A549 treated with ZK216348 at 1 μM for 4 hours (cell line): Measurements from ENCODE around the gene TGM1. TPM values are rescaled to one million over a fixed set of nuclear protein-coding genes. Genes with fewer than 3 reads are reported as not detected.

ENCODE experiments used
- total RNA-seq: library from RNA; stranded (reverse); fragments of 200-300 nt; extraction: Qiagen RNA extraction; gene quantifications from 5 replicates; pipeline ENCODE4 v1.2.3, GENCODE V29; 2022; ENCODE audit warnings: low read depth

The TGM1 gene
- total RNA-seq: 0.72 to 1.3 TPM (median 0.74 TPM) in 5 replicates

DNA sequence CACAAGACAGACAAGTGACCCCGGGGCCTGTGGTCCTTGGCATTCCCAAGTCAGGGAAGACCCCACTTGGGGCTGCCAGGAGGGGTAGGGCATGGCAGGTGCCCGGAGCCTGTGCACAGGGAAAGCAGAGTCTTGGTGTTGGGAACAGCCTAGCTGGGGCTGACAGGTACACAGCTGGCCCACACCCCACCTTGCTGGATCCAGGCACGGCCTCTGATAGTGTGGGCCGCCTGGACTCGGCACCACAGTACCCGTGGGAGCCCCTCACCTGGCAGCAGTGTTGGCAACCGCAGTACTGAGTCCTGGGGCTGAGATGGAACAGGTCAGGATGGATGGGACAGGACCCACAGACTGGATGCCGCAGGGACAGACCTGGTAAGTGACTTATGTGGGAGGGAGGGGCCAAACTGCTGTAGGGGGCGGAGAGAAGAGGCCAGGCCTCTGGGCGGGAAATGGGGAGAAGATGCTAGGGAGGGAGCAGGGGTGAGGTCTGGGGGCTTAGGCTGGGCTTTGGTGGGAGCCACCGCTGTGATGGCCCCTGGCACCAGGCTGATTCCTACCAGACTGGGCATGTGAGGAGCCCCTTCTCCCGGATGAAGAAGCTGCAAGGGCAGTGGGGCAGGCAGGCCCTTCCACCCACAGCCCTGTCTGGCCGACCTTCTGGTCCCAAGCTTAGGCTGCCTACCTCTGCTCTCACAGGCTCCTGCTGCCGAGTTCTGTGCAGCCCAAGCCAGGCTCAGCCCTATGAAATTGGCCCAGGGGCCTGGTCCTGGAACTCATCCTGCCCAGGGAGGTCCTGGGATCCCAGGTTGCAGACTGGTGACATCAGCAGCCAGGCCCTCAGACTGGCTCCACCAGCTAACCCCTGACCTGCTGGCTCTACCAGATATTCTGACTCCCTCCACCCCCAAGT is at the start of gene TGM1:
TGM1 (minus strand) TSS at position 357 of the 913 bp plus-strand sequence. CDS start 825 bp downstream, outside the sequence.

DNA sequence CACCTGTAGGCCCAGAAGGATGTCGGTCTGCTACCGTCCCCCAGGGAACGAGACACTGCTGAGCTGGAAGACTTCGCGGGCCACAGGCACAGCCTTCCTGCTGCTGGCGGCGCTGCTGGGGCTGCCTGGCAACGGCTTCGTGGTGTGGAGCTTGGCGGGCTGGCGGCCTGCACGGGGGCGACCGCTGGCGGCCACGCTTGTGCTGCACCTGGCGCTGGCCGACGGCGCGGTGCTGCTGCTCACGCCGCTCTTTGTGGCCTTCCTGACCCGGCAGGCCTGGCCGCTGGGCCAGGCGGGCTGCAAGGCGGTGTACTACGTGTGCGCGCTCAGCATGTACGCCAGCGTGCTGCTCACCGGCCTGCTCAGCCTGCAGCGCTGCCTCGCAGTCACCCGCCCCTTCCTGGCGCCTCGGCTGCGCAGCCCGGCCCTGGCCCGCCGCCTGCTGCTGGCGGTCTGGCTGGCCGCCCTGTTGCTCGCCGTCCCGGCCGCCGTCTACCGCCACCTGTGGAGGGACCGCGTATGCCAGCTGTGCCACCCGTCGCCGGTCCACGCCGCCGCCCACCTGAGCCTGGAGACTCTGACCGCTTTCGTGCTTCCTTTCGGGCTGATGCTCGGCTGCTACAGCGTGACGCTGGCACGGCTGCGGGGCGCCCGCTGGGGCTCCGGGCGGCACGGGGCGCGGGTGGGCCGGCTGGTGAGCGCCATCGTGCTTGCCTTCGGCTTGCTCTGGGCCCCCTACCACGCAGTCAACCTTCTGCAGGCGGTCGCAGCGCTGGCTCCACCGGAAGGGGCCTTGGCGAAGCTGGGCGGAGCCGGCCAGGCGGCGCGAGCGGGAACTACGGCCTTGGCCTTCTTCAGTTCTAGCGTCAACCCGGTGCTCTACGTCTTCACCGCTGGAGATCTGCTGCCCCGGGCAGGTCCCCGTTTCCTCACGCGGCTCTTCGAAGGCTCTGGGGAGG is 47.9 kb upstream of the TGM1 start, which contains the start of gene LTB4R:
LTB4R (plus strand) TSS at position 857 of the 959 bp plus-strand sequence. CDS start 4,150 bp downstream, outside the sequence.

DNA sequence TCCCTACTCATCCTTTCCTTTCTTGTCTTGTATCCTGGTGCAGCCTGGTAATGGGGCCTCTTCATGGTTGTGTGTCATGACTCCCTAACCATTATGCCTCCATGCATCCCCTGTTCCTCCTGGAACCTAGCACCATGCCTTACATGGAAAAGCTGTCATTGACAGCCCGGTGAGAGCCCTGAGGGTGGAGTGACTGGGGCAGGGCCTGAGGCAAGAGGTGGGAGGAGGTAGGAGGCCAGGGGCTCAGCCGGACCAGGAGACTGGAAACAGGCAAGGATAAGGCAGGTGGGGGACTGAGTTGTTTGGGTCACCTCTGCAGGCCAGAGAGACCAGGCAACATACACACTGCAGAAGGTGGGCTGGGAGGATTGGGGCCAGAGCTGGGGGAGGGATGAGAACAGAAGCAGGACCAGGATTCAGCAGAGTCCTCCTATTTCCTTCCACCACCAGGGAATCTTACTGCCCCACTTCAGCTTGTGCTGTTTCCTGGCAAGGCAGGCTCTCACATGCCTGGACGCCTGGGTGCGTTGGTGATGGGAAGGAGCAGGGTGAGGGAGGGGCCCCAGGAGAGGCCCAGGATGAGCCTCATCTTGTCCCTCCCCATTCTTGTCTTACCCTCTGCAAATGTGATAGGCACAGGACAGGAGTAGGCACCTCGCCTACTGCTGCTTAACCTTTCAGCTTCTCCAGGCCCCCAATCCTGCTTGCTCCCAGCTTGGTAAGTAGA is 46.7 kb upstream of the TGM1 start, which contains the start of gene LTB4R2:
LTB4R2 (plus strand) TSS at position 603 of the 727 bp plus-strand sequence. CDS start 525 bp downstream, outside the sequence.

DNA sequence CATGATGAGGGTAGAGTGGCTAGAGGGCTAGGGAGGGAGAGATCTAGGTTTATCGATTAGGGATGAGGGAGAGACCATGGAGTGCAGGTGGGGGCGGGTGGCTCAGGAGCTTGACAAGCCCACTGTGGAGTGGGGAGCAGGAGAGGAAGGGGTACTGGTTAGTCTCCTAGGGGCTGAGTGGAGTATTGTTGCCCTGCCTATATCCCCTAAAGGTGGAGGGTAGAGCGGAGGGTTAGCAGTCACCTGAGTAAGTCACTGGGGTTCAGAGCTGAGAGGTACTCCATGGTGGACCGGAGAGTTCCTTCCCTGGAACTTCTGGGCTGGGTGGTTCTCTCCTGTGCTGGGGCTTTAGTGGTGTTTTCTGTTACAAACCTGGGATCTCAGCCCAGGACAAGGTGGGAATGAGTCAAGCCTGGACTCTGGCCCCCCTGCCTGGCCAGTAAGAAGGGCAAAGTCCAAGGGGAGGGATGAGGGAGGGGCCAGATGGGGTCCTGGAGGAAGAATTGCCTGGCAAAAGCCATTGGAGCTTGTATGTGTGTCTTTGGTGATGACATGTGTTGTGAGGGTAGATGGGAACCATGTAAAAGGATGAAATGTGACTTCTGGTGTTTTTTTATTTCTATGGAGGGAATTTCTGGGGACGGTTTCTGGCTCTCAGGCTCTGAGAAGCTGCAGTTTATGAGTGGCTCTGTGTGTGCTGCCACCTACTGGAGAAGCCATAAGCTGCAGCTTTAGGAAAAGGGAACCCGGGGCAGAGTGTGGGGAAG is 44.8 kb upstream of the TGM1 start, which contains the start of gene CIDEB:
CIDEB (minus strand) TSS at position 403 of the 767 bp plus-strand sequence; CDS start at position 284, 119 bp downstream.

DNA sequence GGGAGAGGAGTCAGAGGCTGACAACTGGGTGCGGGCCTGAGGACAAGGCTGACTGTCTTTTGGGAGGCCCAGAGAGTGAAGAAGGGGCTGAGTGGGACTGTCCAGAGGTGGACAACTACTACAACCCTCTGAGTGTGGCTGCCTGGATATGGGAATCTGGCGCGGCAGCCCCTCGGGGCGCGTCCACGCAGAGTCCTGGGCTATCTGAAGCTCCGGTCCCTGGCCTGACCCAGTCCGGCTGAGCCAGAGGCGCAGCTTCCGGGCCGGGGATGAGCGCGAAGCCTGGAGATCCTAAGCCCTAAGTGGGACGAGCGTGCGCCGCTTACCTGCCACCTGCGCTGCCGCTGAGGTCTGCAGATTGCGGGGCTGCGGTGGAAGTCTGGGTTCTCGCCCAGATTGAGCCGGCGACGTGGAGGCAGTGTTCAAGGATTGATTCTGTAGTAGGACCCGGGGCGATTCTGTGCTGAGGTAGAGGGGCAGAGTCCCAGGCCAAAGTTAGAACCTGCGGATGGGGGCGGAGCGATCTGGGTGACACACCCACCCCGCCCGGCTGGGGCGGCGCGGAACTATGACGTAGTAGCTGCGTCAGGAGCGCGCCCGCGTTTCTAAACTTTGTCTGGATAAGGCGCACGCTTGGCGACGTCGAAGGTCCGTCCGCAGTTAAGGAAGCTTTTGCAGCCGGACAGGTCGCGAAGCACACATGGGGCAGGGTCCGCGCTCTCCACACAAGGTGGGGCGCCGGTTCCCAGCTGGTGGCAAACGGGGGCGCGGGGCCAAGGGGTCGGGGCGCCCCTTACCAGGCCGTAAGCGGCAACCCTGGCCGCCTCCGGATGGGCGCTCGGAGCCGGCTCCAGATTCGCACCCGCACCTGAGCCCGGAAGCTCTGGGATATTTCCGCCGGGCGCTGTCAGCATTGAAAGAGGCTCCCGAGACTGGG is 36.5 kb upstream of the TGM1 start, which contains the start of the genes DHRS1 and NOP9:
DHRS1 (minus strand) TSS at position 526 of the 937 bp plus-strand sequence. CDS start 674 bp downstream, outside the sequence.
NOP9 (plus strand) TSS at position 596 of the 937 bp plus-strand sequence; CDS start at position 701, 105 bp downstream.

DNA sequence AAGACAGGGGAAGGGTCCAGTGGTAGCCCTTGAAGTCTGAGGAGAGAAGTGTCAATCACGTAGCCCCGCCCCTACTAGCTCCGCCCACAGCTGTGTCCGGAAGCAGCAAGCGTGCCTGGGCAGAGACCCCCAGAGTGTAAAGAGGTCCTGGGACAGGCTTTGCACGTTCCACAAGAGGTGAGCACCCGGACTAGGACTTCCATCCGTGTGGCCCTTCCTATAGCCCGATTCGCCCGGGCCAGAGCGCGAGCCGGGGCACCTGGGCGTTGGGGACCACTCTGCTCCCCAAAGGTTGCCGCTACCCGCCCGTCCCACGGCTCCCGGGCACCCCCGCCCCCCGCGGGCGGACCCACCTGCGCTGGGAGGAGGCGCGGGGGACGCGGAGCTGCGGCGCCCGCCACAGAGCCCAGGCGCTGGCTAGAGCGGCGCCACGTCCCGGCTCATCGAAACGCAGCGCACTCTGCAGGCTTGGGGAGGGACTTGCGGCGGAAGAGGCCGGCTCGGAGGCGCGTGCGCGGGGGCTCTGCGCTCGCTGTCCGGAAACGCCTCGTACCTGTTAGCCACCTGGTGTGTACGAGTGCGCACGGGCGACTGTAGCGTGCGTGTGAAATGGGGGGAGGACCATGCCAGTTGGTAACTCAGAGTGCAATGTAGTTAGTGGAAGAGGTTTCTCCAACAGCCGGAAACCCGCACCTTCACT is 8.3 kb upstream of the TGM1 start, which contains the start of gene RABGGTA:
RABGGTA (minus strand) TSS at position 464 of the 700 bp plus-strand sequence. CDS start 482 bp downstream, outside the sequence.

DNA sequence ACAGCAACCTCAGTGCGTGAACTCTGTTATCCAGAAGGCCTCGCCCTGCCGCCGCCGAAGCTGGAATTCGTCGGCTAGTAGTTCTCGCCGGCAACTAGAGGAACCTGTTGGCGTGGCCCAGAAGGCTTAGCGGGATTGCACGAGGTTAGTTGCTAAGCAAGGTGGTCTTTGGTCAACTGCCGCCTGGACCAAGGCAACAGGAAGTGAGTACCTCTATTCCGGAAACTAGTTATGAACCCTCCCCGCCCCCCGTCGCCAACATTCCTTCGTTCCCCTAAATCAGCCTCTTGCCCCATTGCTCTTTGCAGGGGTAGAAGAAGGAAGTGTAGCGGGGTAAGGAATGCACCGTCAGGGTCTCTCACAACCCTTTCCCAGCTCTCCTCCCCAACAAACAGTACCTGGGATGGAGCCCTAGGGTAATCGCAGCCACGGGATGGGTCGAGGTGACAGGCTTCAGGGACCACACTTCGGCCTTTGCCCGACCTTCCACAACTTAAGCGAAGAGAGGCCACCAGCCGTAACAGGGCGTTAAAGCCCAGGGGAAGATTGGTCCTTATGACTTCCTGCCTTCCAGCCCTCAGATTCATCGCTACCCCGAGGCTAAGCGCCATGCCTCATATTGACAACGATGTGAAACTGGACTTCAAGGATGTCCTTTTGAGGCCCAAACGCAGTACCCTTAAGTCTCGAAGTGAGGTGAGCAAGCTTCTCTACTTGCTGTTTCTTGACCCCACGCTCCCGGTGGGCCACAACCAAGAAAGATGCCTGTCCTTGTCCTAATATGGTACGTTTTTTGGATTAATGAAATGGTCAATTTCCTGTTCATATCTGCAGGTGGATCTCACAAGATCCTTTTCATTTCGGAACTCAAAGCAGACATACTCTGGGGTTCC is 30.1 kb downstream of the TGM1 start, which contains the start of gene GMPR2:
GMPR2 (plus strand) TSS at position 285 of the 893 bp plus-strand sequence; CDS start at position 610, 325 bp downstream.

DNA sequence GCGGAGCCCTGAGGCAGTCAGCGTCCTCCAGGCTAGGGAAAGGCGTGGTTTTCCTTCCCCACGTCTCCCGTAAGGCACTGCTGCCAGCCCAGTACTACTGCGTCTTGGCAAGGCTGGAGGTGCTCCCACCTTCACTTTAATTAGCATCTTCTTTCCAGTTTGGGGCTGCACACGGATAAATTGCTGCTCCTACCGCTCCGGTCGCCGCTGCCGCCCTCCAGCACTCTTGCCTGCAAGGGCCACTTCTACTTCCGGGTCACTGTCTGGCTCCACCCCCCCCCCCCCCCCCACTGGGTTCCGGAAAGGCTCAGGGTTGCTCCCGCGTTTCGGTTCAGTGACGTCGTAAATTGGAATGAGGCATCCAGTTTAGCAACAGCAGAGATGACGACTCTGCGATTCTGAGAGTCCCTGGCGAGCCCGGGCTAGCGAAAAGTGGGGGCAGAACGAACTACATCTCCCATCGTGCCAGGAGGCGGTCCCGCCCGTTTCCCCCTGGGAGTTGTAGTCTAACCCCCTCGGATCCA is 30.8 kb downstream of the TGM1 start, which contains the start of gene NEDD8:
NEDD8 (minus strand) TSS at position 247 of the 524 bp plus-strand sequence; CDS start at position 147, 100 bp downstream.

DNA sequence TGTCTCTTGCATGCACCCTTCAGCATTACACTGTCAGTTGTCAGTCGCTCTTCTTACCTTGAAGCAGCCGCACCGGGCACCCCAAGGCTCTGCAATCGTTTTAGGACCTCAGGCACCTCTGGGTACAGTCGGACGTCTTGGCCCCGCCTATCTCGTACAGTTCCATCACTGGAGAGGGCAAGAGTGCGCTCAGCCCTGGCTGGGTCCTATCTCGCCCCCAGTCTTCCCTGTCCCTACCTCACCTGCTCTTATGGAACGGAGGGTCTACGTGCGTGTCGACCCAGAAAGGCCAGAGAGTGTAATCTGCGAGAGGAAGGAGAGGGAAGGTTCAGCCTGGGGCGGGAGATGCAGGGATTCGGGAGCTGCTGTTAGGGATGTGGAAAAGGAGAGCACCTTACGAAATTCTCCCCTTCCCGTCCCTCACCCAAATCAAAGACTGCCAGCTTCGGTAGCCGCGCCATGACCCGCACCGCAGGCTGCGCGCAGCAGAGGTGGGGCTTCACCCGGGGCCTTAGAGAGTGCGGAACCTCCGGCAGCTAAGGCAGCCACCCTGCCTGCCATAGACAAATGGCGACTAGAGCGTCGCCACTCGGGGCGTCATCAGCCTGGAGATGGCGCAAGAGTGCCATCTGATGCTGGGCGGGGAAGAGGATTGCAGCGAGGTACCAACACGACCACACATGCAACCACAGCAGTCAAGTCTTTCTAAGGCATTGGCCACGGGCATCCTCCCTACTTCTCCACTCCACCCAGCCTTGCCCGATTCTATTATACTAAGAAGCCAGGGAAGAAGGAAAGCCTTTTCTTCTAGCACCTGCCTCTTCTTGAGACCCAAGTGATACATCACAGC is 47.3 kb downstream of the TGM1 start, which contains the start of gene MDP1:
MDP1 (minus strand) TSS at position 572 of the 850 bp plus-strand sequence; CDS start at position 461, 111 bp downstream.

DNA sequence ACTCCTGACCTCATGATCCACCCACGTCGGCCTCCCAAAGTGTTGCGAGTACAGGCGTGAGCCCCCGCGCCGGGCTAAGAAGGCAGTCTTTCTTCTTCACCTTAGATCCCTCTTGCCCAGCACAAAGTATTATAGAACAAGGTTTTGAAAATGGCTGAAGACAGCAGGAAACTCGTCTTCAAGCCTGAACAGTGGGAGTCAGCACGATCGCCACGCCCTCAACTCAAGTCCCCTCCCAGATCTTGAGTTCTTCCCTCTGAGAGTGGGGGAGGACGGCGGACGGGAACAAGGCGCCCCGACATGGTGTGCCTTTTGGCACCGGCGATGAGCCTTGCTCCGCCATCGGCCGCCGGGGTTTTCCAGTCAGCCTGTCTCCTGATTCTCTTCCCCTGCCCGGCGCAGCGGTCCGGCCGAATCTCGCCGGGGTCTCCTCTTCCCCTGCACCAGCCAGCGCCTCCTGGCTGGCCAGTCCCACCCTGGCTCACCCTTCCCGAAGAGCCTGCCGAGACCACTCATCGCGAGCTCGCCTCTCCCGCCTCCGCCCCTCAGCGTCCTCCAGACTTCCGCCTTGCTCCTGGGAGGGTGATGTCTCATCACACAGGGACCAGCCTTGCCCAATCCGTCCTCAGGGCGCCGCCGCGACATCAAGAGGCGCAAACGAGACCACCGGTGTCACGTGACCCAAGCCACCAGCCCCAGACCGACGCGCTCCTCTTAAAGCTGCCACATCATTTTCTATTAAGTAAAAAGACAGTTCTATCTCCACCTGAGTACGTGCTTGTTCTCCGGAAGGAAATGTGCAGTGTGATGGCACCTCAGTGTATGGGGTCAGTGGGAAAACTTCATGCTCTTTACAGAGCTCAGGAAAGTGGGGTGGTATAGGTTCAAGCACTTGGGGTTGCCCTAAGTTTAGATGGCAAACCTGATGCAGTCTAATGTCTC is 49.8 kb downstream of the TGM1 start, which contains the start of gene CHMP4A:
CHMP4A (minus strand) TSS at position 565 of the 942 bp plus-strand sequence; CDS start at position 516, 49 bp downstream.

